Bronchial epithelial cell (primary cell): ENCODE measurements around the gene RAD1. TPM values are rescaled to one million over a fixed set of nuclear protein-coding genes. Genes with fewer than 3 reads are reported as not detected.

ENCODE experiments used
- DNase-seq: peaks from one replicate; pipeline ENCODE4 v3.0.0-alpha.2; 2010; ENCODE audit warnings: low read depth
- FAIRE-seq: peaks from 2 replicates; lab custom pipeline; 2011; peaks lifted over from hg19 to GRCh38; lab: Jason Lieb, UNC
- H3K27me3 ChIP-seq: 2 replicates; pipeline ENCODE4 v1.5.1; 2011; ENCODE audit warnings: low read length; ENCODE audit not compliant: control insufficient read depth, insufficient read depth
- H3K36me3 ChIP-seq: 2 replicates; pipeline ENCODE4 v1.5.1; 2011; ENCODE audit warnings: low read length; ENCODE audit not compliant: control insufficient read depth, insufficient read depth
- H3K4me3 ChIP-seq: 2 replicates; pipeline ENCODE4 v1.5.1; 2011; ENCODE audit warnings: mild to moderate bottlenecking, low read depth, low read length, control low read depth
- total RNA-seq: library from RNA; depleted of rRNA; stranded (reverse); fragments of >200 nt; gene quantifications from 2 replicates; pipeline ENCODE4 v1.2.1, GENCODE V29; 2014
- TF ChIP-seq, protein P1 (sequence below): IDR thresholded peaks from 2 replicates; pipeline ENCODE4 v1.5.1; 2011; ENCODE audit warnings: mild to moderate bottlenecking, moderate library complexity, low read length, control low read depth, inconsistent platforms; ENCODE audit not compliant: insufficient read depth, severe bottlenecking

RAD1 gene
- total RNA-seq, 1 donor from 2014 or later, result 15.8 TPM

DNA sequence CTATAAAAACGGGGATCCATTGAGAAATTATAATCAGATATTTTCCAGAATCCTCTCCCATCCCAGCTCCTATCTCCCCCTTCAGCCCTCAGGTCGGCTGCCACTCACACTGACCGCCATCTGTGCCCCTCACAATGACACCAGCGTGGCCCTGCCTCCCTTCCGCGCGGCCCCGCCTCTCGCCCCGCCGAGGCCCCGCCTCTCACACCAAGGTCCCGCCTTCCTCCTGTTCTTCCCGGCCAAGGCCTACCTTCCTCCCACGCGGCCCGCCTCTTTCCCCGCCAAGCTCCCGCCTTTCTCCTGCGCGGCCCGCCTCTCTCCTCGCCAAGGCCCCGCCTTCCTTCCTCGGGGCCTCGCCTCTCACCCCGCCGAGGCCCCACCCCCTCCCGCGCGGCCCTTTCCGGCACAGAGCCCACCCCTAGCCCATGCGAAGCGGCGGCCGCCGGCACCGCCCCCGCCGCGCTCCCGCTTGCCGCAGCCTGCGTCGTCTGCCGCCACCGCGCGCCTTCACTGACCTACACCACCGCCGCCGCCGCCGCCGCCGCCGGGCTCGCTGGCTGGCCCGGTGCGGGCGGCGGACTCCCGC lies 13.9 kb upstream of the RAD1 start, which contains the start of gene DNAJC21:
Gene DNAJC21, plus strand, starts transcription at position 426 of the 586 bp plus-strand sequence. CDS start 261 bp downstream, outside the sequence.
- TF ChIP-seq, protein P1, sequence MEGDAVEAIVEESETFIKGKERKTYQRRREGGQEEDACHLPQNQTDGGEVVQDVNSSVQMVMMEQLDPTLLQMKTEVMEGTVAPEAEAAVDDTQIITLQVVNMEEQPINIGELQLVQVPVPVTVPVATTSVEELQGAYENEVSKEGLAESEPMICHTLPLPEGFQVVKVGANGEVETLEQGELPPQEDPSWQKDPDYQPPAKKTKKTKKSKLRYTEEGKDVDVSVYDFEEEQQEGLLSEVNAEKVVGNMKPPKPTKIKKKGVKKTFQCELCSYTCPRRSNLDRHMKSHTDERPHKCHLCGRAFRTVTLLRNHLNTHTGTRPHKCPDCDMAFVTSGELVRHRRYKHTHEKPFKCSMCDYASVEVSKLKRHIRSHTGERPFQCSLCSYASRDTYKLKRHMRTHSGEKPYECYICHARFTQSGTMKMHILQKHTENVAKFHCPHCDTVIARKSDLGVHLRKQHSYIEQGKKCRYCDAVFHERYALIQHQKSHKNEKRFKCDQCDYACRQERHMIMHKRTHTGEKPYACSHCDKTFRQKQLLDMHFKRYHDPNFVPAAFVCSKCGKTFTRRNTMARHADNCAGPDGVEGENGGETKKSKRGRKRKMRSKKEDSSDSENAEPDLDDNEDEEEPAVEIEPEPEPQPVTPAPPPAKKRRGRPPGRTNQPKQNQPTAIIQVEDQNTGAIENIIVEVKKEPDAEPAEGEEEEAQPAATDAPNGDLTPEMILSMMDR, result no peak
- no peak for FAIRE-seq
- Histone ChIP-seq H3K36me3 (peaks cover 5% of the 10 kb centered on the region), H3K4me3 (peak within 1 kb of the TSS; percentile 97), H3K27me3 (no peaks in the 10 kb centered on the region)
- peak; percentile 86 for DNase-seq

DNA sequence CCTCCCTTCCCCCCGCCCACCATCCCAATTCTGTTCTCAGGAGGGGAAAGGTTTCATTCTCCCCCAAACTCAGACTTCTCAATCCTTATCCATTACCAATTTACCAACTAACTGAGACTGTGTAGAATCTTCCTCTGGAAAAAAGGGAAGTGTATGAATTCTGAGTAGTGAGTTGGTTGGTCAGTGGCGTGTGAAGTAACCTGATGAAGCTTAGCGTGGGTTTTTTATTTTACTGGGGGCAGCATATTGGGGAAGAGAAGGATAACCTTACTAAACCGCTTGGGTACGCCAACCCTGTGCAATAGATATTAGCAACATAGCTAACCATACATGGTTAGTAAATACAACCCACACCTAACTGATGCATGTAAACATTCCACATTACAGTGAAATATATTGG lies 13.0 kb upstream of the RAD1 start:
- peaks cover 4% of the 10 kb centered on the region for H3K36me3 ChIP-seq
- DNase-seq, result no peak
- H3K4me3 ChIP-seq, result no peak overlapping the region
- FAIRE-seq, result no peak
- no peaks in the 10 kb centered on the region for H3K27me3 ChIP-seq
- TF ChIP-seq, protein P1, result no peak

DNA sequence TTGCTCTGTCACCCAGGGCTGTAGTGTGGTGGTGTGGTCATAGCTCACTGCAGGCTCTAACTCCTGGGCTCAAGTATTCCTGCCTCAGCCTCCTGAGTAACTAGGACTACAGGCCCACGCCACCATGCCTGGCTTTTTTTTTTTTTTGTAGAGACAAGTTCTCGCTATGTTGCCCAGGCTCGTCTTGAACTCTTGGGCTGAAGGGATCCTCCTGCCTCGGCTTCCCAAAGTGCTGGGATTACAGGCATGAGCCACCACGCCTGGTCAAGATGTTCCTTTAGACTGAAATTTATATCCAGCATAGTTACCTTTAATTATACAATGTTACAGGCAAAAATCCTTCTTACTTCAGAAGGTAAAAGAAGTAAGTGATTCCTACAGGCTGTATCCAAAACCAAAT lies 12.5 kb upstream of the RAD1 start:
- FAIRE-seq, result no peak
- DNase-seq, result no peak
- H3K36me3 ChIP-seq, result peaks cover 4% of the 10 kb centered on the region
- no peaks in the 10 kb centered on the region for H3K27me3 ChIP-seq
- H3K4me3 ChIP-seq, result no peak overlapping the region
- TF ChIP-seq, protein P1, result no peak

DNA sequence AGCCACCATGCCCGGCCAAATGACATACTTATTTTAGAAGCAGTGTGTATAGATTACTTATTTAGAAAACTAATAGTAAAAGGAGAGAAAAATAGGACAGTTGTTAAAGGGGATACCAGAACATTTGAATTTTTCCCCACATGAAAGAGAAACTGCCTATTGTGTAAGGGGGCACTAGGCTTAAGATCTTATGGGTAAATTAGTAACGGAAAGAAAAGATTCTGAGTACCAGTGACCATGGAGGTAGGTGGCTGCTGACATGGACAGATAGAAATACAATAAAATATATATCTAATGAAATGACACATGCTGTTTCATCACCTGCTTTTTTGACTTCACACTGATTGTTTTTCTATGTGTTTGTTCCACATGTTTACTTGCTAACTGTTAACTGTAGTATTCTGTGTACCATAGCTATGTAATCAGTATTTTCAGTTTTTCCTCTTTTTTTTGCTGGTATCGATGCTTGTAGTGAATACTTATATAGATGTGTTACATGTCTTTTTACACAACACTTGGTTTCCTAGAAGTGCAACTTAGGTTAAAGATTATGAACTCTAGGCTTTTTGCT lies 11.1 kb upstream of the RAD1 start:
- no peak overlapping the region for H3K4me3 ChIP-seq
- peaks cover 4% of the 10 kb centered on the region for H3K36me3 ChIP-seq
- DNase-seq, result no peak
- FAIRE-seq, result no peak
- H3K27me3 ChIP-seq, result no peaks in the 10 kb centered on the region
- TF ChIP-seq, protein P1, result no peak

DNA sequence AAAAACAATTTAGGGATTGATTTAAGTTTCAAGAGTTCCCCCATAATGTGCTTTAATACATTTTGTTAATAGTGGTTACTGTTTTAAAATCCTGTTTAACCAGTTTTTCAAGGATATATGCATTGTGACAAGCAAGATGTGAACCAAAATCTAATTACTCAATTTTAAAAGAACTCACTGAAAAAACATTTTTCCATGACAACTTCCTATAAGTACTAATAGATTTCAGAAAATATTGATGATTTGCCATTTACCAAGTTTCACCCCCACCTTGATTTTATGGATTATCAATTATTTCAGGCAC lies 9.1 kb upstream of the RAD1 start:
- FAIRE-seq, result no peak
- H3K27me3 ChIP-seq, result no peaks in the 10 kb centered on the region
- H3K36me3 ChIP-seq, result peaks cover 4% of the 10 kb centered on the region
- peak; percentile 30 for DNase-seq
- H3K4me3 ChIP-seq, result no peak overlapping the region
- TF ChIP-seq, protein P1, result no peak
